Stimulated activated naive B cell treated with anti-CD40 and anti-IgM and Interleukin-4, amounts not matched to agents 10 μg/mL and 1 μg/mL and 100 μg/mL, for 72 hours (primary cell): ENCODE results near the gene BAZ2A.
"Not testable (repeated sequence)": the region's sequence is repeated elsewhere in the genome, so short reads cannot be mapped to it uniquely, and the experiment has no call there.

Experiments used
- ATAC-seq, 2 donors: fragments of 150-1000 bp; cut with Tn5 transposase; replicated peaks; 2 replicates each; pipeline ENCODE4 v1.10.0; 2021; ENCODE audit warnings: moderate library complexity in 1 of 2
- DNase-seq: peaks from one replicate; pipeline ENCODE4 v3.0.0; 2021
- H3K27ac Mint-ChIP-seq: one replicate; pipeline ENCODE4 v1.8.0; 2022; ENCODE audit warnings: mild to moderate bottlenecking, mixed read lengths
- H3K27me3 Mint-ChIP-seq, 2 donors: one replicate each; pipeline ENCODE4 v1.8.0; 2022; ENCODE audit warnings: mixed read lengths in 2 of 2
- H3K36me3 Mint-ChIP-seq, 2 donors: one replicate each; pipeline ENCODE4 v1.8.0; 2022; ENCODE audit warnings: mixed read lengths in 2 of 2, mild to moderate bottlenecking in 1 of 2
- H3K4me1 Mint-ChIP-seq, 2 donors: one replicate each; pipeline ENCODE4 v1.8.0; 2022; ENCODE audit warnings: mixed read lengths in 2 of 2, mild to moderate bottlenecking in 1 of 2
- H3K4me3 Mint-ChIP-seq, 2 donors: one replicate each; pipeline ENCODE4 v1.8.0; 2022; ENCODE audit warnings: mild to moderate bottlenecking in 2 of 2, mixed read lengths in 2 of 2, moderate library complexity in 1 of 2
- H3K9me3 Mint-ChIP-seq, 2 donors: one replicate each; pipeline ENCODE4 v1.8.0; 2022; ENCODE audit warnings: mixed read lengths in 2 of 2, mild to moderate bottlenecking in 1 of 2

Gene BAZ2A

DNA sequence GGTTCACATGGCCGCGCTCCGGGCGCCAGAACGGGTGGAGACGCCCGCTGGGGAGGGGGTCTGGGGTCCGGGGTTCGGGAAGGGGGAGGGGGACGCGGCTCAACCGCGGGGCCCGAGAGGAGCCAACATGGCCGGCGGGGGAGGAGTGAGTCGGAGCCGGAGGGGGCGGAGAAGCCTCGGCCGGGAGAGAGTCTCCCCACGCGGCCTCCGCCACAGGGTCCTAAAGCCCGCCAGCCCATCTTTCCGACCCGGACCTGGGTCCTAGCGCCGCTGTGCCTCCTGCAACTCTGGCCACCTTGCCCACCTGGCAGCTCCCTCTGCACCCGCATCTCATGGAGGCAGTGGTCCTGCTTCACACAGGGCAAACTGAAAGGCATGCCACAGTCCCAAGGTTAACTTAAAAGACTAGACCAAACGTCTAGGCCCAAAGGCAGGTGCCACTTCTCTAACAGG, at the start of gene BAZ2A:
Gene BAZ2A, minus strand, starts transcription at position 147 of the 453 bp plus-strand sequence. CDS start 12,796 bp downstream, outside the sequence.
- Mint-ChIP-seq H3K36me3 (peaks cover 12 to 32% of the 10 kb centered on the region in 2 donors), H3K9me3 (no peaks in the 10 kb centered on the region), H3K27ac (peak within 1 kb of the TSS; percentile 98), H3K27me3 (no peaks in the 10 kb centered on the region), H3K4me3 (peak within 1 kb of the TSS; percentile 90 to 97), H3K4me1 (peaks cover 58 to 87% of the 10 kb centered on the region in 2 donors)
- ATAC-seq: peak; percentile 70 to 75
- DNase-seq: peak; percentile 75

GRCh38 chr12:56678852-56679251, 48.7 kb upstream of the BAZ2A start:
- Mint-ChIP-seq H3K4me1 (peaks cover 18 to 31% of the 10 kb centered on the region in 2 donors), H3K4me3 (no peak overlapping the region), H3K36me3 (peaks cover 23 to 40% of the 10 kb centered on the region in 2 donors), H3K9me3 (no peaks in the 10 kb centered on the region), H3K27ac (no peak overlapping the region), H3K27me3 (no peaks in the 10 kb centered on the region)
- no peak for ATAC-seq
- DNase-seq: no peak

GRCh38 chr12:56677680-56678079, 47.6 kb upstream of the BAZ2A start:
- Mint-ChIP-seq H3K27me3 (no peaks in the 10 kb centered on the region), H3K4me3 (no peak overlapping the region), H3K4me1 (peaks cover 17 to 34% of the 10 kb centered on the region in 2 donors), H3K27ac (no peak overlapping the region), H3K36me3 (peaks cover 22 to 41% of the 10 kb centered on the region in 2 donors), H3K9me3 (no peaks in the 10 kb centered on the region)
- no peak for DNase-seq
- ATAC-seq: peak; percentile 44 to 65

DNA sequence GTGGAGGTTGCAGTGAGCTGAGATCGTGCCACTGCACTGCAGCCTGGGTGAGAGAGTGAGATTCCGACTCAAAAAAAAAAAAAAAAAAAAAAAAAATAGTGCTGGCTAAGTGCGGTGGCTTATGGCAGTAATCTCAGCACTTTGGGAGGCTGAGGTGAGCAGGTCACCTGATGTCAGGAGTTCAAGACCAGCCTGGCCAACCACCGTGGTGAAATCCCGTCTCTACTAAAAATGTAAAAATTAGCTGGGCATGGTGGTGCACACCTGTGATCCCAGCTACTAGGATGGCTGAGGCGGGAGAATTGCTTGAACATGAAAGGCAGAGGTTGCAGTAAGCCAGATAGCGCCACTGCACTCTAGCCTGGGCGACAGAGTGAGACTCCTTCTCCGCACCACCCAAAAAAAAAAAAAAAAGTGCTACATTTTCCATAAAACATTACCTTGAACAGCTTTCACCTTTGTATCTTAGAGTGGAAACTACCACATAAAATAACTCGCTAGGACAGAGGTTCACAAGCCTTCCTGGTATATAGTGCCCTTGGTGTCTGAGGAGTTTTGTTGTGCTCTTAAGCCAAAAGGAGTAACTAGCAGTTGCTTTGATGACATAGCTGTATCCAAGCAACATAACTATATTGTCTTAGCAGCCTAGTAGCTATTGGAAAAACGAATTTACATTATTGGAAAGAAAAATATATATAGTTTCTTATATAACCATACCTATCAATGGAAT, 46.9 kb upstream of the BAZ2A start:
- H3K27me3 Mint-ChIP-seq: no peaks in the 10 kb centered on the region
- H3K27ac Mint-ChIP-seq: no peak overlapping the region
- H3K9me3 Mint-ChIP-seq: no peaks in the 10 kb centered on the region
- ATAC-seq: no peak
- DNase-seq: no peak
- H3K4me3 Mint-ChIP-seq: no peak overlapping the region
- peaks cover 13 to 29% of the 10 kb centered on the region in 2 donors for H3K4me1 Mint-ChIP-seq
- peaks cover 18 to 42% of the 10 kb centered on the region in 2 donors for H3K36me3 Mint-ChIP-seq

GRCh38 chr12:56671608-56672007, 41.5 kb upstream of the BAZ2A start:
- Mint-ChIP-seq H3K27me3 (no peaks in the 10 kb centered on the region), H3K36me3 (peaks cover 14 to 35% of the 10 kb centered on the region in 2 donors), H3K9me3 (no peaks in the 10 kb centered on the region), H3K4me3 (no peak overlapping the region), H3K4me1 (peaks cover 7 to 10% of the 10 kb centered on the region in 2 donors), H3K27ac (no peak overlapping the region)
- ATAC-seq (no peak), DNase-seq (no peak)

DNA sequence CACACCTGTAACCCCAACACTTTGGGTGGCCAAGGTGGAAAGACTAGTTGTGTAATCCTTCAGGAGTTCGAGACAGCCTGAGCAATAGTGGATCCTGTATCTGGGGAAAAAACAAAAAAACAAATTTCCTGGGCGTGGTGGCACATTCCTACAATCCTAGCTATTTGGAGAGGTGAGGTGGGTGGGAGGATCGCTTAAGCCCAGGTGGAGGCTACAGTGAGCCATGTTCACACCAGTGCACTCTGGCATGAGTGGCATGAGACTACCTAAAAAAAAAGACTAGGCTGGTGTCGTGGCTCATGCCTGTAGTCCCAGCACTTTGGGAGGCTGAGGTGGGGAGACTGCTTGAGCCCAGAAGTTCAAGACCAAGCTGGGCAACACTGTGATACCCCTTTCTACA, 40.7 kb upstream of the BAZ2A start:
- ATAC-seq (no peak), DNase-seq (no peak)
- H3K4me3 Mint-ChIP-seq: no peak overlapping the region
- peaks cover 16 to 35% of the 10 kb centered on the region in 2 donors for H3K36me3 Mint-ChIP-seq
- no peaks in the 10 kb centered on the region for H3K27me3 Mint-ChIP-seq
- peaks cover 6 to 10% of the 10 kb centered on the region in 2 donors for H3K4me1 Mint-ChIP-seq
- no peaks in the 10 kb centered on the region for H3K9me3 Mint-ChIP-seq
- no peak overlapping the region for H3K27ac Mint-ChIP-seq

DNA sequence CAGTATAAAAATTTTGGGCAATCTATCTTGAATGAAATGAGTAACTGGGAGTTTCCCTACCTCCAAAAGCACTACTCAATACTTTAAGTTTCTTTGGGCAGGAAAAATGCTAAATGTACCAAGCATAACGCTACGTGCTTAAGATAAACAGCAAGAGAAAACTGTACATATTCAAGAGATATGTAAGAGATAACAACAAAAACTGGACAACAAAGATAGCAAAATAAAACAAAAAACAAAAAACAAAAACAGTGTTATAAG, 38.0 kb upstream of the BAZ2A start:
- Mint-ChIP-seq H3K4me1 (peaks cover 6 to 13% of the 10 kb centered on the region in 2 donors), H3K9me3 (no peaks in the 10 kb centered on the region), H3K36me3 (peaks cover 28 to 51% of the 10 kb centered on the region in 2 donors), H3K27ac (peak overlapping the region; percentile 69), H3K27me3 (no peaks in the 10 kb centered on the region), H3K4me3 (no peak overlapping the region)
- DNase-seq (no peak), ATAC-seq (no peak)

DNA sequence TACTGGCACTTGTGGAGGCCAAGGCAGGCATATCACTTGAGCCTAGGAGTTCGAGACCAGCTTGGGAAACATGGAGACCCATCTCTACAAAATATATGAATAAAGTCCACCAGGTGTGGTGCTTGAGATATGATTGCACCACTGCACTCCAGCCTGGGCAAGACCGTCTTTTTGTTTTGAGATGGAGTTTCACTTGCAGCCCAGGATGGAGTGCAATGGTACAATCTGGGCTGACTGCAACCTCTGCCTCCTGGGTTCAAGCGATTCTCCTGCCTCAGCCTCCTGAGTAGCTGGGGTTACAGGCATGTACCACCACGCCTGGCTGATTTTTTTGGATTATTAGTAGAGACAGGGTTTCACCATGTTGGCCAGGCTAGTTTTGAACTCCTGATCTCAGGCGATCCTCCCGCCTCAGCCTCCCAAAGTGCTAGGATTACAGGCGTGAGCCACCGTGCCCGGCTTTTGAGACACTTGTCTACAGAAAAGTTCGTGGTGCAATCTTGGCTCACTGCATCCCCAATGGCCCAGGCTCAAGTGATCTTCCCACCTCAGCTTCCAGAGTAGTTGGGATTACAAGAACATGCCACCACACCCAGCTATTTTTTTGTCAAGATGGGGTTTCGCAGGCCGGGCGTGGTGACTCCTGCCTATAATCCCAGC, 32.0 kb upstream of the BAZ2A start:
- ATAC-seq (no peak), DNase-seq (no peak)
- Mint-ChIP-seq H3K9me3 (no peaks in the 10 kb centered on the region), H3K27me3 (no peaks in the 10 kb centered on the region), H3K4me3 (no peak overlapping the region), H3K4me1 (peaks cover 17 to 51% of the 10 kb centered on the region in 2 donors), H3K27ac (peak overlapping the region; percentile 28), H3K36me3 (peaks cover 27 to 42% of the 10 kb centered on the region in 2 donors)

DNA sequence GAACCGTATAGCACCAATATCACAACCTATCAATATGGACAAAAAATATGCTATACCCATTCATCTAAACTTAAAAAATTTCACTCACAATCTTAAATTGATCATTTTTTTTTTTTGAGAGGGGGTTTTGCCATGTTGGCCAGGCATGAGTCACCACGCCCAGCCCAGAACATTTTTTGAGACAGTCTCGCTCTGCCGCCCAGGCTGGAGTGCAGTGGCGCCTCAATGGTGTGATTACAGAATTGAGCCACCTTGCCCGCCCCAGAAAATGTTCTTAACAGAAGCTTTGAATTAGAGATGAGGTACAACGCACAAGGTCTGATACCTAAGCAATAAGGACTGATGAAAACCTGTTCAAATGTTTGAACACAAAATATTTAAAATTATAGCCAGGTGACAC, 31.4 kb upstream of the BAZ2A start:
- ATAC-seq: peak in 1 of 2 donors; percentile 31
- peaks cover 17 to 51% of the 10 kb centered on the region in 2 donors for H3K4me1 Mint-ChIP-seq

GRCh38 chr12:56658921-56659320, 28.8 kb upstream of the BAZ2A start:
- ATAC-seq (peak; percentile 71), DNase-seq (no peak)
- Mint-ChIP-seq H3K36me3 (peaks cover 18 to 34% of the 10 kb centered on the region in 2 donors), H3K4me1 (peaks cover 17 to 51% of the 10 kb centered on the region in 2 donors), H3K27ac (peak overlapping the region; percentile 73), H3K27me3 (no peaks in the 10 kb centered on the region), H3K4me3 (peak overlapping the region; percentile 44 to 62), H3K9me3 (peaks cover 2 to 3% of the 10 kb centered on the region in 2 donors)

More for the DNA sequence above, 31.4 kb upstream of the BAZ2A start:
- H3K27me3 Mint-ChIP-seq: no peaks in the 10 kb centered on the region
- H3K36me3 Mint-ChIP-seq: peaks cover 27 to 42% of the 10 kb centered on the region in 2 donors
- H3K9me3 Mint-ChIP-seq: no peaks in the 10 kb centered on the region
- no peak overlapping the region for H3K4me3 Mint-ChIP-seq
- no peak for DNase-seq
- no peak overlapping the region for H3K27ac Mint-ChIP-seq

DNA sequence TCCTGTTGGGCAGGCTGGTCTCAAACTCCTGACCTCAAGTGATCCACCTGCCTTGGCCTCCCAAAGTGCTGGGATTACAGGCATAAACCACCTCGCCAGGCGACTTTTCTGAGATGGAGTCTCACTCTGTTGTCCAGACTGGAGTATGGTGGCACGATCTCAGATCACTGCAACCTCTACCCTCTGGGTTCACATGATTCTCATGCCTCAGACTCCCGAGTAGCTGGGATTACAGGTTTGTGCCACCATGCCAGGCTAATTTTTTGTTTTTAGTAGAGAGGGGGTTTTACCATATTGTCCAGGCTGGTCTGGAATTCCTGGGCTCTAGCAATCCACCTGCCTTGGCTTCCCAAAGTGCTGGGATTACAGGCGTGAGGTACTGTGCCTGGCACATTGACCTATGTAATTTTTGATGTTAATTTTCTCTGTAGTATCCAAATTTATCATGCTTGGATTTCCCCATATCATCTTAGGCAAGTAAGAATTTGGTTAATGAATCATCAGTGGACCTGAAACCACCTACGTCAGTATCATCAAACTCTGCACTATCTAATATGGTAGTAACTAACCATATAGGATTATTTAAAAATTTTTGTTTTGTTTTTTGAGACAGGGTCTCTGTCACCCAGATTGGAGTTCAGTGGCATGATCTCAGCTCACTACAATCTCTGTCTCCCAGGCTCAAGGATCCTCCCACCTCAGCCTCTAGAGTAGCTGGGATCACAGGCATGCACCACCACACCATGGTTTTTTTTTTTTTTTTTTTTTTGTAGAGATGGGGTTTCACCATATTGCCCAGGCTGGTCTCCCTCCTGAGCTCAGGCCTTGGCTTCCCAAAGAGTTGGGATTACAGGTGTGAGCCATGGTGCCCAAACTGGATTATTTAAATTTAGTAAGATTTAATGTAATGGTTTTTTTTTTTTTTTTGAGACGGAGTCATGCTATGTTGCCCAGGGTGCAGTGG, 27.6 kb upstream of the BAZ2A start:
- Mint-ChIP-seq H3K4me1 (peaks cover 14 to 44% of the 10 kb centered on the region in 2 donors), H3K27me3 (no peaks in the 10 kb centered on the region), H3K4me3 (peak overlapping the region; percentile 32 to 51), H3K27ac (peak overlapping the region; percentile 91), H3K9me3 (peaks cover 7 to 13% of the 10 kb centered on the region in 2 donors), H3K36me3 (peaks cover 16 to 35% of the 10 kb centered on the region in 2 donors)
- DNase-seq (no peak), ATAC-seq (peak; percentile 88 to 93)

DNA sequence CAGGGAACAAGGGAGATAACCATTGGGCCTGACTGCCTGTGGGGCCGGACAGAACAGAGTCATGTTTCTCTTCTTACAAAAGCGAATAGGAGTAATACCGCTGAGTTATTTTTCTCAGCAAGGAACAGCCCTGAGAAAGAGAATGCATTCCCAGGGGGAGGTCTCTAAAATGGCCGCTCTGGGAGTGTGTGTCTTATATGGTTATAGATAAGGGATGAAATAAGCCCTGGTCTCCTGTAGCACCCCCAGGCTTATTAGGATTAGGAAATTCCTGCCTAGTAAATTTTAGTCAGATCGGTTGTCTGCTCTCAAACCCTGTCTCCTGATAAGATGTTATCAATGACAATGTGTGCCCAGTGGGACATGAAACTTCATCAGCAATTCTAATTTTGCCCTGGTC, 23.7 kb upstream of the BAZ2A start:
- not testable (repeated sequence) for H3K27ac Mint-ChIP-seq
- H3K36me3 Mint-ChIP-seq: peaks cover 17 to 36% of the 10 kb centered on the region in 2 donors

GRCh38 chr12:56648023-56648422, 17.9 kb upstream of the BAZ2A start:
- H3K9me3 Mint-ChIP-seq, H3K27ac Mint-ChIP-seq, H3K27me3 Mint-ChIP-seq, ATAC-seq, DNase-seq, H3K4me3 Mint-ChIP-seq: not testable (repeated sequence)
- Mint-ChIP-seq H3K4me1 (peaks cover 9 to 11% of the 10 kb centered on the region in 2 donors), H3K36me3 (peaks cover 30 to 52% of the 10 kb centered on the region in 2 donors)

More for the DNA sequence above, 23.7 kb upstream of the BAZ2A start:
- Mint-ChIP-seq H3K4me1 (peaks cover 3 to 17% of the 10 kb centered on the region in 2 donors), H3K9me3 (peaks cover 10 to 13% of the 10 kb centered on the region in 2 donors)
- not testable (repeated sequence) for ATAC-seq, H3K27me3 Mint-ChIP-seq, H3K4me3 Mint-ChIP-seq, DNase-seq
